HepG2 (cell line): ENCODE data around the gene TLR9. TPM values are rescaled to one million over a fixed set of nuclear protein-coding genes. Genes with fewer than 3 reads are reported as not detected.

Experiments
- CEBPG ChIP-seq: IDR thresholded peaks from 2 replicates; pipeline ENCODE4 v1.6.1; 2016
- CERS6 ChIP-seq: sonication (generic); formaldehyde crosslinking; IDR thresholded peaks from 2 replicates; pipeline ENCODE4 v1.5.0; 2020; ENCODE audit warnings: missing genetic modification reagents
- E2F2 ChIP-seq: sonication (generic); formaldehyde crosslinking; IDR thresholded peaks from 2 replicates; pipeline ENCODE4 v1.4.0; 2020; ENCODE audit warnings: missing genetic modification reagents, borderline replicate concordance
- EP300 ChIP-seq, 3 experiments: sonication (generic) in 1 of 3; formaldehyde crosslinking in 1 of 3; IDR thresholded peaks; 2 replicates each; pipeline versions ENCODE4 v1.5.1 to v1.6.1; 2011 to 2020; ENCODE audit warnings: low read depth in 2 of 3, low read length in 2 of 3, borderline replicate concordance in 1 of 3, improper control_type of control experiment in 1 of 3, mild to moderate bottlenecking in 1 of 3, missing genetic modification reagents in 1 of 3, moderate library complexity in 1 of 3
- FOSL1 ChIP-seq: sonication (generic); formaldehyde crosslinking; IDR thresholded peaks from 2 replicates; pipeline ENCODE4 v1.9.0; 2021; ENCODE audit warnings: missing genetic modification reagents, borderline replicate concordance
- FOXP1 ChIP-seq, 2 experiments: fragments of 450-650 bp in 1 of 2; IDR thresholded peaks; 2 replicates each; pipeline ENCODE4 v1.6.1; 2017 to 2018; ENCODE audit warnings: antibody characterized with exemption in 1 of 2
- KLF16 ChIP-seq, 2 experiments: sonication (generic) in 1 of 2; formaldehyde crosslinking in 1 of 2; IDR thresholded peaks; 2 replicates each; pipeline versions ENCODE4 v1.6.1 to v1.8.0; 2016 to 2023; ENCODE audit warnings: missing genetic modification reagents in 2 of 2, missing compliant biosample characterization in 1 of 2
- LCORL ChIP-seq, 2 experiments: fragments of 450-650 bp in 1 of 2; sonication (generic) in 1 of 2; formaldehyde crosslinking in 1 of 2; IDR thresholded peaks; 2 replicates each; pipeline versions ENCODE4 v1.5.0 to v1.6.1; 2017 to 2020; ENCODE audit warnings: antibody characterized with exemption in 1 of 2, missing genetic modification reagents in 1 of 2
- PHF5A ChIP-seq: IDR thresholded peaks from one replicate; pipeline ENCODE4 v1.6.1; 2018; ENCODE audit warnings: low read depth, missing genetic modification reagents; ENCODE audit not compliant: unreplicated experiment
- POLR2A ChIP-seq, 2 experiments: IDR thresholded peaks; 2 replicates each; pipeline ENCODE4 v1.6.1; 2011; ENCODE audit warnings: low read depth in 2 of 2, low read length in 2 of 2, mild to moderate bottlenecking in 1 of 2, moderate library complexity in 1 of 2; ENCODE audit not compliant: insufficient read depth in 1 of 2
- PRMT3 ChIP-seq: sonication (generic); formaldehyde crosslinking; IDR thresholded peaks from 2 replicates; pipeline ENCODE4 v1.8.1; 2022; ENCODE audit warnings: low read depth, mild to moderate bottlenecking, moderate library complexity, missing genetic modification reagents, borderline replicate concordance
- RFX5 ChIP-seq: IDR thresholded peaks from 2 replicates; pipeline ENCODE4 v1.6.1; 2011; ENCODE audit warnings: low read depth, low read length, improper control_type of control experiment
- RXRB ChIP-seq: IDR thresholded peaks from 2 replicates; pipeline ENCODE4 v1.6.1; 2016; ENCODE audit warnings: borderline replicate concordance, missing genetic modification reagents, missing compliant biosample characterization
- SOX13 ChIP-seq, 3 experiments: fragments of 450-650 bp in 1 of 3; sonication (generic) in 1 of 3; formaldehyde crosslinking in 1 of 3; IDR thresholded peaks in 2 of 3; conservative IDR thresholded peaks in 1 of 3; 2 replicates each; pipeline versions ENCODE4 v1.5.0 to v1.6.1; 2016 to 2020; ENCODE audit warnings: antibody characterized with exemption in 1 of 3, mild to moderate bottlenecking in 1 of 3, missing compliant biosample characterization in 1 of 3, missing genetic modification reagents in 1 of 3, moderate library complexity in 1 of 3
- TARDBP ChIP-seq: sonication (generic); formaldehyde crosslinking; IDR thresholded peaks from 2 replicates; pipeline ENCODE4 v1.8.0; 2022; ENCODE audit warnings: mild to moderate bottlenecking, missing genetic modification reagents
- TBX3 ChIP-seq: fragments of 450-650 bp; IDR thresholded peaks from 2 replicates; pipeline ENCODE4 v1.6.1; 2017; ENCODE audit warnings: antibody characterized with exemption, mild to moderate bottlenecking, inconsistent platforms, borderline replicate concordance
- TSC22D2 ChIP-seq: sonication (generic); formaldehyde crosslinking; IDR thresholded peaks from 2 replicates; pipeline ENCODE4 v1.5.1; 2020; ENCODE audit warnings: missing genetic modification reagents, mild to moderate bottlenecking, borderline replicate concordance
- ZBTB33 ChIP-seq: sonication (generic); formaldehyde crosslinking; IDR thresholded peaks from 2 replicates; pipeline ENCODE4 v1.4.0; 2020; ENCODE audit warnings: missing genetic modification reagents
- ZMYM4 ChIP-seq: sonication (generic); formaldehyde crosslinking; IDR thresholded peaks from 2 replicates; pipeline ENCODE4 v1.8.1; 2023; ENCODE audit warnings: mild to moderate bottlenecking, missing genetic modification reagents
- ZNF232 ChIP-seq: sonication (generic); formaldehyde crosslinking; IDR thresholded peaks from 2 replicates; pipeline ENCODE4 v1.4.0; 2020; ENCODE audit warnings: missing genetic modification reagents, borderline replicate concordance
- ZNF33A ChIP-seq: sonication (generic); formaldehyde crosslinking; IDR thresholded peaks from 2 replicates; pipeline ENCODE4 v1.5.1; 2020; ENCODE audit warnings: missing genetic modification reagents, mild to moderate bottlenecking, moderate library complexity, borderline replicate concordance
- ZNF768 ChIP-seq: sonication (generic); formaldehyde crosslinking; IDR thresholded peaks from 2 replicates; pipeline ENCODE4 v1.4.0; 2020; ENCODE audit warnings: missing genetic modification reagents
- ZSCAN5A ChIP-seq: sonication (generic); formaldehyde crosslinking; IDR thresholded peaks from 2 replicates; pipeline ENCODE4 v1.8.0; 2022; ENCODE audit warnings: mild to moderate bottlenecking, missing genetic modification reagents, borderline replicate concordance
- polyA plus RNA-seq, 8 experiments: library from polyadenylated mRNA; depleted of rRNA in 3 of 8; stranded (reverse) in 7 of 8; unstranded in 1 of 8; fragments of >200 nt; fragmentation: Illumina TruSeq in 4 of 8; extraction: Trizol in 4 of 8; gene quantifications; 2 replicates each; pipeline versions ENCODE4 v1.2.1 to v1.2.3, GENCODE V29; 2011 to 2016; ENCODE audit warnings: low read depth in 4 of 8, missing spikeins in 1 of 8, mixed read lengths in 1 of 8; ENCODE audit not compliant: insufficient read depth in 1 of 8
- total RNA-seq, 5 experiments: library from RNA; depleted of rRNA; stranded (reverse); fragments of >200 nt; fragmentation: Illumina TruSeq; extraction: Trizol; gene quantifications; 2 replicates each; pipeline ENCODE4 v1.2.3, GENCODE V29; 2016; ENCODE audit warnings: low read depth in 1 of 5

TLR9 gene
- total and polyA plus RNA-seq, 2 of the 13 experiments (the other 11 are each of a cell fraction or from before 2014, with no cell fraction given), result not detected

GRCh38 chr3:52238193-52238760 is 12.8 kb upstream of the TLR9 start (continued):
- TF ChIP-seq TBX3 (no peak), EP300 (IDR thresholded peaks at IDR 0.05; ENCODE audit: low read depth in 2 of 2, low read length in 2 of 2) (no peak; a peak in 1 of 4 replicates), EP300 (CRISPR knock-in tag; IDR thresholded peaks at IDR 0.05; ENCODE audit: borderline replicate concordance) (peak; percentile 33; the same call in 1 of the 2 replicates), RXRB (peak; percentile 91; the same call in 1 of the 2 replicates), ZBTB33 (CRISPR knock-in tag) (no peak), ZNF768 (CRISPR knock-in tag) (no peak), ZNF33A (CRISPR knock-in tag) (no peak), RFX5 (no peak), CERS6 (CRISPR knock-in tag) (no peak), TSC22D2 (CRISPR knock-in tag) (no peak), KLF16 (CRISPR knock-in tag; IDR thresholded peaks at IDR 0.05) (peak in 1 of 2 experiments; percentile 82; a peak in 1 of 4 replicates), PHF5A (CRISPR knock-in tag) (peak; percentile 73), FOSL1 (CRISPR knock-in tag) (no peak), E2F2 (CRISPR knock-in tag) (no peak), PRMT3 (CRISPR knock-in tag) (no peak), POLR2A (IDR thresholded peaks at IDR 0.05; ENCODE audit: insufficient read depth in 1 of 2, low read depth in 2 of 2, low read length in 2 of 2) (peak in 1 of 2 experiments; percentile 56; a peak in 1 of 4 replicates), LCORL (IDR thresholded peaks at IDR 0.05) (no peak), LCORL (CRISPR knock-in tag; IDR thresholded peaks at IDR 0.05) (peak; percentile 25; the same call in 1 of the 2 replicates), ZMYM4 (CRISPR knock-in tag) (peak; percentile 68), ZSCAN5A (peak; percentile 56; the same call in 1 of the 2 replicates), ZNF232 (CRISPR knock-in tag) (no peak), TARDBP (CRISPR knock-in tag) (peak; percentile 98; the same call in 1 of the 2 replicates), FOXP1 (IDR thresholded peaks at IDR 0.05) (no peak), FOXP1 (CRISPR knock-in tag; IDR thresholded peaks at IDR 0.05) (peak; percentile 69), SOX13 (IDR thresholded peaks at IDR 0.05) (0 out of 2 replicates have a peak, but pooled peaks have one; percentile 5), SOX13 (CRISPR knock-in tag; conservative IDR thresholded peaks at IDR 0.05 in 1 of 2, IDR thresholded peaks at IDR 0.05 in 1 of 2) (peak in 1 of 2 experiments; percentile 43; a peak in 1 of 4 replicates), CEBPG (CRISPR knock-in tag) (0 out of 2 replicates have a peak, but pooled peaks have one; percentile 7)
